Mucosa of gallbladder (tissue), 1 donor: Measurements from ENCODE around the gene FAM209B. TPM values are rescaled to one million over a fixed set of nuclear protein-coding genes. Genes with fewer than 3 reads are reported as not detected.
A peak's percentile ranks its signal among the peaks of the same experiment; 100 is the strongest.
"Not testable (repeated sequence)": the region's sequence is repeated elsewhere in the genome, so short reads cannot be mapped to it uniquely, and the experiment has no call there.

Experiments used
- DNase-seq: peaks from one replicate; pipeline ENCODE4 v3.0.0-alpha.2; 2020; ENCODE audit warnings: low spot score
- total RNA-seq: library from RNA; stranded (reverse); gene quantifications from one replicate; pipeline ENCODE4 v1.2.1, GENCODE V29; 2021
- donor health status: DM: no; HTN: no; CAD: no.

The FAM209B gene
- total RNA-seq, 1 donor from 2014 or later = 0.32 TPM

- DNase-seq = no peak
Observed at GRCh38 chr20:56540415-56540814, 7.4 kb downstream of the FAM209B start.

- DNase-seq = no peak
Observed at GRCh38 chr20:56542489-56543030, 9.5 kb downstream of the FAM209B start.

- DNase-seq = no peak
Observed at GRCh38 chr20:56551571-56551970, 18.5 kb downstream of the FAM209B start.

GRCh38 chr20:56552911-56553629 lies 20.0 kb downstream of the FAM209B start:
- no peak for DNase-seq

- peak; percentile 43 for DNase-seq
Observed at GRCh38 chr20:56554869-56555268, 21.8 kb downstream of the FAM209B start.

- no peak for DNase-seq
Observed at GRCh38 chr20:56558968-56559367, 25.9 kb downstream of the FAM209B start.

- not testable (repeated sequence) for DNase-seq
Observed at GRCh38 chr20:56564526-56564925, 31.5 kb downstream of the FAM209B start.

GRCh38 chr20:56565511-56565910 lies 32.5 kb downstream of the FAM209B start:
- DNase-seq = no peak

- DNase-seq = no peak
Observed at GRCh38 chr20:56566621-56567020, 33.6 kb downstream of the FAM209B start.

GRCh38 chr20:56570832-56571231 lies 37.8 kb downstream of the FAM209B start:
- DNase-seq = no peak

- no peak for DNase-seq
Observed at GRCh38 chr20:56572172-56572571, 39.1 kb downstream of the FAM209B start.

GRCh38 chr20:56573986-56574385 lies 40.9 kb downstream of the FAM209B start:
- DNase-seq = no peak

- DNase-seq = no peak
Observed at GRCh38 chr20:56574531-56575142, 41.6 kb downstream of the FAM209B start.

GRCh38 chr20:56575157-56575556 lies 42.1 kb downstream of the FAM209B start:
- DNase-seq = no peak

GRCh38 chr20:56575961-56576360 lies 42.9 kb downstream of the FAM209B start:
- DNase-seq = no peak

- no peak for DNase-seq
Observed at GRCh38 chr20:56579301-56579710, 46.3 kb downstream of the FAM209B start.

GRCh38 chr20:56580226-56580625 lies 47.2 kb downstream of the FAM209B start:
- DNase-seq = no peak

- DNase-seq = no peak
Observed at GRCh38 chr20:56581701-56582100, 48.7 kb downstream of the FAM209B start.

GRCh38 chr20:56582542-56582941 lies 49.5 kb downstream of the FAM209B start:
- DNase-seq = no peak

- DNase-seq = no peak
Observed at GRCh38 chr20:56584916-56585315, 51.9 kb downstream of the FAM209B start.
